Measurements from ENCODE around the gene GXYLT2.
"Not testable (repeated sequence)": the region's sequence is repeated elsewhere in the genome, so short reads cannot be mapped to it uniquely, and the experiment has no call there.

The GXYLT2 gene

DNA sequence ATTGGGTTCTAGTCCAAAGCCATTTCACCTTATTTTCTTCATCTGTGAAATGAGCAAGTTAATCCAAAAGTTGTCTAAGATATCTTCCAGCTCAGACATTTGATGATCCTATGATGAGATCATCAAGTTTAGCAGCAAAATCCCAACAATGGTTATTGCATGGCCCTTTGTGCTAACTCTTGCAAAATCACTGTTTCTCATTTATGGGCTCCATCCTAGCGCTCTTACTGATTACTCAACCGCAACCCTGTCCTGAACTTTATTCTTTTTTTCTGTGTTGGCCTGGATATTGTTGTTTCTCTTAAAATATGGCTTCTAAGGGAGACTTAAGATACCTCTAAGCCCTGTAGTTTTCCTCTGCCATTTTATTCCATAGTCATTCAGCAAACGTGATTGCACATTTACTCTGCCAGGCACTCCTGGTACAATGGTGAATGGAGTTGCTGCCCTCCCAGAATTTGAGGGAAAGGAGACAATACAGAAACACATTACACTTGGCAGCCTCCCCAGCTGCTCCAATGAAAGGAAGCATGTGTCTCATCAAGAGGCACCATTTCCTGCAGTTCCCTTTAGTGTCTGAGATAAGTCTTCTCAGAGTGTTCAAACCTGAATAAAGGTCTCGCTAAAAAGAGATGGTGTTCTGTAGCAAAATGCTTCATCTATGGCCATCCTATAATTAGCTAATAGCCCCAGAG, 4.4 kb downstream of the GXYLT2 start:
- peak; percentile 78 for DNase-seq (ENCODE audit: low spot score)

DNA sequence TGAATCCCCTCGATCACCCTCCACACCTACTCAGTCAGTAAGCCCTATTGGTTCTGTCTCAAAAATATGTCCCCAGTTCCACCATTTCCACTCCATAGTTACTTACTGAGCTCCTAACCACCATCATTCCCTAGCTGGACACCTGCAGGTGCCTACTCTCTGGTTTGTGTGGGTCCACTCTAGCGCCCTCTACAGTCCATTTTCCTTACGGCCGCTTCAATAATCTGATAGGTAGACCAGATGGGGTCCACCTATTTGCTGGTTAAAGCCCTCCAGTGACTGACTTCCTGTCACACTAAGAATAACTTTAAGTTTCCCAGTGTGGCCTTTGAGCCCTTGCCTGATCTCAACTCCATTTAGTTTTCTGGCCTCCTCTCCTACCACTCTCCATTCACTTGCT, 5.0 kb downstream of the GXYLT2 start:
- no peak for DNase-seq (ENCODE audit: low spot score)

DNA sequence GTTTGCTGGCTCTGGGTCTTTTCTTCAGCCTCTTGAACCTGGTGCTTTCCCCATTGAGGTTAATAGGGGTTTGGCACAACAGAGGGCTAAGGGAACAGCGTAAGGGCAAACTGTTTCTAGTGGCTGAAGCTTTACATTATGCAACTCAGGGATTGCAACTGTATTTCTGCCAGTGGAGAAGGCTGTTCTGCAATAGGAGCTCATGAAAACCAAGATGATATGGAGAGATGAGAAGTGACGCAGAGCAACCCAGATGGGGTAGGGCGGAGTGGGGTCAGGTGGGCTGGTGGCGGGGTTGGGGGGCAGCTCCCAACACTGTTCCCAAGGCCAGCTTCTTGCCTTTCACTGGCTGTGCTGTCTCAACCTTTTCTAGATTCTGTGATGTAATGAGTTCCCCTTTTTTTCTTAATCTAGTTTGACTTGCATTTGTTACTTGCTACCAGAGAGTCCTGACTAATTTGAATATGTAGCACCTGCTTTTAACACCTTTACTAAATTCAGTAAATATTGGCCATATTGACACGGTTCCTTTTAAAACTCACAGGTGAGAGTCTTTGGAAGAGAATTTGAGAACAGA, 7.2 kb downstream of the GXYLT2 start:
- no peak for DNase-seq (ENCODE audit: low spot score)

DNA sequence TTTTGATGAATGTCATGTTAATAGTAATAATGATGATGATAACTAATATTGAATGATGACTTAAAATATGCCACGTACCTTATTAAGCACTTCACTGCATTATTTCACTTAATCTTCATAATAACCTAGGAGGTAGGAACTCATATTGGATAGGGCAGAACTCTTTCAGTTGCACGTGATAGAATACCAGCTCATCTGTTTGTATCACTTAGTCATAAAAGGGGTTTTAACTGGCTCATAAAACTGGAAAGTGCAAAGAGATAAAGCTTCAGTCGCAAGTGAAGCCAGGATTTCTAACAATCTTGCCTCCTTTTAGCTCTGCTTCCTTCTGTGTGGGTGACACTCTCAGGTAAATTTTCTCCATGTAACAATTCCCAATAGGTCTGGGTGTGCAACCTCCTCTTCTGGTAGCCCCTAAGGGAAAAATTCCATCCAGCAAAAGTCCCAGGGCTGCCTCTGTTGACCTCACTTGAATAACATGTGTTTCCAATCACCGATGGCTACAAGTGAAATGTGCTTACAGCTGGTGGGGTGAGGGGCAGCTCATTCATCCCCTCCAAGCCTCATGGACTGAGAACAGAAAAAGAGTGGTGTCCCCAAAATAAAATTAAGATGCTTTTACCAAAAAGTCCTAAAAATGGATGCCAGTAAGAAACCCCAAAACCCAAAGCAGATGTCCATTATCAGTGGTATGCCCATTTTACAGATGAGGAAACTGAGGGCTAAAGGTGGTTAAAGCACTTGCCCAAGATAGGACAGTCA, 9.3 kb downstream of the GXYLT2 start:
- peak; percentile 27 for DNase-seq (ENCODE audit: low spot score)

DNA sequence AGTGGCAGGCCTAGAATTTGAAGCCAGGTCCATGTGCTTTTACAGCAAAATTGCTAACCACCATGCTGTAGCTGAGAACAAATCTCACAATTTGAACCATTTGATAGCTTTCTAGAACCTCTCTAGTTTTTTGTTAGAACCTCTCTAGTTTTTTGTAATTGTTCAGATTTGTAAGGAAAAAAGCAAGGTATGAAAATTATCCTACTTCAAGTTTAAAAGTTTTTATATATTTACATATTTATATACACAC, 9.8 kb downstream of the GXYLT2 start:
- DNase-seq (ENCODE audit: low spot score) = no peak

DNA sequence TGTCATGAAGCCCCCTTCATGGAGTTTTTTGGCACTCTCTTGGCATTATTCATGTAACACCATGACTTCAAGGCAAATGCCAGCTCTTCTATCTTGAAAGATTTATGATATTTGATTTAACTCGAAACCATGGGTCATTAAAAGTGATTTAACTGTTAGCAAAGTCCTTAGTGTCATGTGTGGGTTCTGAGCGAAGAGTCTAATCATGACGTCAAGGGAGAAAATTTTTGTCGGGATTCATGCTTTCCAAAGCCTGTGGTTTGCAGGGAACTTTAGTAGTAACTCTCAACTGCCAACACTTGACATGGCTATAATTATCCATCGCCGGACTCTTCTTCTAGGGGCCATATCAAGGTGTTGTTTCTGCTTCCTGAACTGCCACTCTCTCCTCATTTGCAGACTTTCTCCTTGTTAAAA, 11.5 kb downstream of the GXYLT2 start:
- DNase-seq (ENCODE audit: low spot score) = no peak

DNA sequence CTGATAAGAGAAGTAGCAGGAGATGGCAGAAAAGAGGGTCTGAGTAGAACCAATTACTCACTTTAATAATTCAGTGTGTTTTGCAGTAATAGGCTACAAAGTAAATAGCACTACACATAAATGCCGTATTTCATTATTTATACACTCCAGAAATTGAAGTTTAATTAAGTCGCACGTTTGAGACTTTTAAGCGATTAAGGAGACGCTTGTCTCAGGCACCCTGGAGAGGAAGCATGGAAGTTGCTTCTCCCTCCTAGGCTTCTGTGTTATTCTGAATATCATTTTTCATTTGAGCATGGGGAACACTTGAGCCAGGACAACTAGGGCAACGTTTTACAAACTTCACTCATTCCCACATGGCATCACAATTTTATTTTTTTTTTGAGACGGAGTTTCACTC, 12.2 kb downstream of the GXYLT2 start:
- no peak for DNase-seq (ENCODE audit: low spot score)

DNA sequence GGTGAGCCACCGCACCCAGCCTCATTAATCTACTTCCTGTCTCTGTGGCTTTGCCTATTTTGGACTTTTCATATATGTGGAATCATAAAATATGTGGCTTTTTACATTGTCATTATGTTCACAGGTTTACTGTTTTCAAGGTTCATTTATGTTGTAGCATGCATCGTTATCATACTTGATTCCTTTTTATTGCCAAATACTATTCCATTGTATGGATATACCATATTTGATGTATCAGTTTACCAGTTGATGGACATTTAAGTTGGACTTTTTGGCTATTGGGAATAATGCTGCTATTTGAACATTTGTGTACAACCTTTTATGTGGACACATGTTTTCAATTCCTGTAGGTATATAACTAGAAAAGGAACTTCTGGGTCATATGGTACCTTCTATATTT, 14.0 kb downstream of the GXYLT2 start:
- DNase-seq (ENCODE audit: low spot score) = no peak

DNA sequence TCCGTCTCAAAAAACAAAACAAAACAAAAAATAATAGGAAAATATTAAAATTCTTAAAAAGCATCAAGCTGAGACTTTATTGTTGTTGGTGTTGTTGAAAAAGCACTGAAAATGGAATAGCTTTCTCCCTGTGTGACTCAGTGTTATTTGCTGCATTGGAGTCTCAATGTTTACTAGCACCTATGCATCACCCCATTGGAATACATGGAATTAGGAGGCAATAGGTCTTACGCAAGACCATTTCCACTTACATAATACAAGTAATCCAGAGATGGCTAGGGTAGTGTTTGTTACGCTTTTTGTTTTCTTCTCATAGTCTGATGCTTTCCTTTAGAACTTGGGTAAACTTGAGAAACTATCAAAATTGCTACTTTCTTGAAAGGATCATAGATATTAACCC, 15.2 kb downstream of the GXYLT2 start:
- DNase-seq (ENCODE audit: low spot score) = peak; percentile 71

DNA sequence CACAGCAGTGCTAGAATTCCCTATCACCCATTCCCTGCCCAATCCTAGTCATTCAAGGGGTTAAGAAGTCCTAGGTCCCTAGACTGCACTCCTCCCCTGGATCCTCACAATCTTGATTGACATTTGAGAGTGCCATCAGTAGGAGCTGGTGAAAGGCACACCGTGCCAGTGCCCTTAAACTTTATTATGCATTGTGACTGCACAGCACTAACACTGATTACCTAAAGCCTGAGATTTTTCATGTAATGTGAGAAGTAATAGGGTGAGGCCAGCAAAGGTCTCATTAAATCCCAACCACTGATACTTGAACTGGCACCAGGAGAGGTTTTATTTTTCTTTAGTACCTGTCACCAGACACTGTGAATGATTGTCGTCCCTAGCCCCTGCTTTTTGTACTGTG, 16.3 kb downstream of the GXYLT2 start:
- no peak for DNase-seq (ENCODE audit: low spot score)

DNA sequence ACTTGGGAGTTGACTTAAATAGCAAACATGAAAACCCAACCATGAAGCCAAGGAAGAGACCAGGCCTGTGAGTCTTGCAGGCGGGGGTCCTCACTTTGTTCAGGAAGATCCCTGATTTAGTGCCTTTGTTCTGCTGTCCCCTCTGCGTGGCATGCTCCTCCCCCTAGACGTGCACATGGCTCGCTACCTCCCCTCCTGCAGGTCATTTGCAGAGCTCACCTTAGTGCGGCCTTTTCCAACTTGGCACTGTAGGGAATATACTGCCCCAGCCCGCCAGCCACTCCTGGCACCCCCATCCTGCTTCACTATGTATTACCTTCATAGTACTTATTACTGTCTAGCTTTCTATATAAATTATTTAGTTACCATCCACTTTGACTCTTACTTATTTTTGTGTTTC, 18.3 kb downstream of the GXYLT2 start:
- DNase-seq (ENCODE audit: low spot score) = no peak

DNA sequence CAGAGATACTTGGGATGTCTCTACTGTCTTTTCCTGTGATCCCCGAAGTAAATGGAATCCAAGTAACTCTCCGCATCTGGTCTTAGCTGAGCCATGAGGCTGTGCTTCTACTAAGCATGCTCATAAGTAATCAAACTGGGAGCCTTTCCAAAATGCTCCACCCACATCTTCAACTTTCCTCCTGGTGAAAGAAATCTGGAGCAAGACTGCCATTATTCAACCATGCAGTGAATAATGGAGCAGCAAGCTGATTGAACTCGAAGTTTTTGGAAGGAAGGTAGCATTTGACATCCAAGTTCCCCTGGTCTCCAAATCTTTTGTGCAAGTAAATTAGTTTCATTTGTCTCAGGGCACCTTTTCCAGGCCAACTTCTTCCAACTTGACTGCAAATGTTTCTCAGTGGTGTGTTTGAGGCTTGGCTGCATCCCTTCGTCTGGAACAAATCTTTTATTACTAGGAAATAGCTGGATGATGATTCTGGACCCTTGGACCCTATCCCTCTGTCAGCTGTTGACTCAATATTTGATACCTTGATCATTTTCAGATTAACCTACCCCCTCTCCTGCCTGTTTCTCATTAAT, 19.4 kb downstream of the GXYLT2 start:
- peak; percentile 84 for DNase-seq (ENCODE audit: low spot score)

DNA sequence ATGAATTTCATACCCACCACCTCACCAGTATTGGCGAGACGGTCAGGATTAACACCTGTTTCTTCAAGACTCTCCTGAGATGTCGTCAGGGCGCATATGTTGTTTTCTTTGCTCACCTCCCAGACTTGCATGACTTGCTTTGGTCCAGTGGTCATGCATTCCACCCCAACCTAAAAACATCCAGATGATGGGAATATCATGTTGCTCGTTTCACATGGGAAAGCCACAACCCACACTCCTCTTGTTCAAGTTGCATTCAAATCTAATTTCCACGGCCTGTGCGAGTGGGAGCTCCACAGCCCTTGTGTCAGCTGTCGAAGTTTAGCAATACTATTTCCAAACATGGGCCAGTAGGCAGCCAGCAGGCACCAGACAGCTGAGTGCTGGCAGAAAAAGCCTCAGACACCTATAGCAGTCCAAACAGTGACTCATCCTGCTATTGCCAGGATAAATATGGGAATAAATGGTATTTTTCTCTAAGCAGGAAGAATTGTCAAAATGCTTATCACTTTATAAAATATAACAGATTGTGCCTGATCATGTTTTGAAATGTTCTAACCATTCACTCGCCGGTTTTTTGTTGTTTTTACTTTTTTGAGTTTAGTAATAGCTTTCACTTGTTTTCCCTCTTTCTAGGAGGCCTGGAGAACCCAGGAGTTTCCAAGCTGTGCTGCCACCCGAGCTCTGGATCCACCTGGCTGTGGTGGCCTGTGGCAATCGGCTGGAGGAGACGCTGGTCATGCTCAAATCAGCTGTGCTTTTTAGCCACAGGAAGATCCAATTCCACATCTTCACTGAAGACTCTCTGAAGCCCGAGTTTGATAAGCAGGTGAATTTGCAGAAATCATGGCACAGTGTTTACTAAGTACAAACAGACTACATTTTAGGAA, 20.1 kb downstream of the GXYLT2 start:
- peak; percentile 83 for DNase-seq (ENCODE audit: low spot score)

DNA sequence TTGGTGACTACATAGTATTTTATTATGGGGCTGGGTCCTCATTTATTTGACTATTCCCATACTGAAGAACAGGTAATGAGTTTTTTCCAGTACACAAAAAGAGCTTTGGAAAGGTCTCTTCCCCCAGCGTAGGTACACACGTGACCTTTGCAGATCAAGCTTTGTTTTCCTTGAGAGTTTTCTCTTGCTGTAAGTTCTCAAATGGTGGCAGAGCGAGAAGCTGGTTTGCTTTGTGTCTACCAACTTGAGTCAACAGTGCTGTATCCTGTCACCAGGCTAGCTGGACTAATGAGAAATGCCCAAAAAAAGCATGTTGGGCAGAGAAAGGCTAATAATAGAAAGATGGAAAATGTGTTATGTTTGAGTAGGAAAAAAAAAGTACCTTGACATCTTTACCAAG, 21.7 kb downstream of the GXYLT2 start:
- DNase-seq (ENCODE audit: low spot score) = no peak

DNA sequence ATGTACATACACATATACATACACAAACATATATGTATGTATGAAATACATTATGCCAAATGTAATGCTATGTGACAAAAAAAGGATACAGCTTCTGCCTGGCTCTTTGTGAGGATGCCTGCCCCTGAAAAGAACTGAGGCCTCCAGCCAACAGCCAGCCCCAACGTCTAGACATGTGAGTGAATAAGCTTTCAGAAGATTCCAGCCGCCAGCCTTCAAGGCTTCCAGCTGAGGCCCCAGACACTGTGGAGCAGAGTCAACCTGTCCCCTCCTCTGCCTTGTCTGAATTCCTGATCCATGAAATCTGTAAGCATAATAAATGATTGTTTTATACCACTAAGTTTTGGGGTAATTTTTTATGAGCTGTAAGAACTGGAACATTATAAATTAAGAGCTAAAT, 24.7 kb downstream of the GXYLT2 start:
- DNase-seq (ENCODE audit: low spot score) = peak; percentile 54

DNA sequence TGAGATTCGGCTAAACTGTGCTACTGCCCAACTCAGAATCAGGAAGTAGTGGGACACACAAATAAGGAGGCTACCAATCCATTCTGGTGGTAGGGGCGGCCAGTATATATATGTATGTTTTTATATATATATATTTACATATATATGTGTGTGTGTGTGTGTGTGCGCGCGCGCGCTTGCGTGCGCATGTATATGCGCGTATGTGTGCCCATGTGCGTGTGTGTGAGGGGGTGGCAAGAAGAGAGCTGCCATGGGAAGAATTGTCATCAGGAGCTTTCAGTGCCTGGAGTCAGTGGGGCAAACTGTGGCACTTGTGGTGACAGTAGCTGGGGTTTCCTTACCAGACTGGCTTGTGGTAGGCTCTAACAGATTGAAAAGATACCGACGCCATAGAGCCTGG, 26.5 kb downstream of the GXYLT2 start:
- no peak for DNase-seq (ENCODE audit: low spot score)

DNA sequence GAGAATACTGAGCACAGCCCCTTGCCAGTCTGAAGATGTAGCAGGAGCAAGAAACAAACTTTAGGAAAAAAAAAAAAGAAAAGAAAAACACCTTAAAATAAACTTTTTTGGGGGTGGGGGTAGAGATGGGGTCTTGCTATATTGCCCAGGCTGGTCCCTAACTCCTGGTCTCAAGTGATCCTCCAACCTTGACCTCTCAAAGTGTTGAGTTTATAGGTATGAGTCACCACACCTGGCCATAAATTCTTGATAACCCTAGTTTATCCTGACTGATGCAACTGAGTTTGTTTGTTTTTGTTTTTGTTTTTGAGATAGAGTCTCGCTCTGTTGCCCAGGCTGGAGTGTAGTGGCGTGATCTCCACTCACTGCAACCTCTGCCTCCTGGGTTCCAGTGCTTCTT, 28.4 kb downstream of the GXYLT2 start:
- no peak for DNase-seq (ENCODE audit: low spot score)

DNA sequence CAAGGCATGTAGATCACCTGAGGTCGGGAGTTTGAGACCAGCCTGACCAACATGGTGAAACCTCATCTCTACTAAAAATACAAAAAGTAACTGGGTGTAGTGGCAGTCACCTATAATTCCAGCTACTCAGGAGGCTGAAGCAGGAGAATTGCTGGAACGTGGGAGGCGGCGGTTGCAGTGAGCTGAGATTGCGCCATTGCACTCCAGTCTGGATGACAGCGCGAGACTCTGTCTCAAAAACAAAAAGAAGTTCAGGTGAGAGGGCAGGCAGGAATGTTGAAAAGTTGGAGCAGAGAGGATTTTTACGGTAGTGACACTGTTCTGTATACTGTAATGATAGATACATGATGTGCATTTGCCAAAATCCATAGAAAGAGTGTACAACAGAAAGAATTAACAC, 31.7 kb downstream of the GXYLT2 start:
- no peak for DNase-seq (ENCODE audit: low spot score)

DNA sequence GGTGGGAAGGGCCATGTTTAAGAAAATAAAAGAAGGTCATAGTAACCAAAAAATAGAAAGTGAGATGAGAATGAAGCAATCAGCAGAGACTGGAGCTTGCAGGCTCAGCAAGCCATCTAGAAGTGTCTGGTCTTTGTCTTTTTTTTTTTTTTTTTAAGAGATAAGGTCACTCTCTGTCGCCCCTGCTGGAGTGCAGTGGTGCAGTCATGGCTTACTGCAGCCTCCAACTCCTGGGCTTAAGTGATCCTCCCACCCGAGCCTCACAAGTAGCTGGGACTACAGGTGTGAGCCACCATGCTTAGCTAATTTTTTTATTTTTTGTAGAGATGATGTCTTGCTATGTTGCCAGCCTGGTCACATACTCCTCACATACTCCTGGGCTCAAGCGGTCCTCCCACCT, 36.2 kb downstream of the GXYLT2 start:
- DNase-seq (ENCODE audit: low spot score) = no peak

DNA sequence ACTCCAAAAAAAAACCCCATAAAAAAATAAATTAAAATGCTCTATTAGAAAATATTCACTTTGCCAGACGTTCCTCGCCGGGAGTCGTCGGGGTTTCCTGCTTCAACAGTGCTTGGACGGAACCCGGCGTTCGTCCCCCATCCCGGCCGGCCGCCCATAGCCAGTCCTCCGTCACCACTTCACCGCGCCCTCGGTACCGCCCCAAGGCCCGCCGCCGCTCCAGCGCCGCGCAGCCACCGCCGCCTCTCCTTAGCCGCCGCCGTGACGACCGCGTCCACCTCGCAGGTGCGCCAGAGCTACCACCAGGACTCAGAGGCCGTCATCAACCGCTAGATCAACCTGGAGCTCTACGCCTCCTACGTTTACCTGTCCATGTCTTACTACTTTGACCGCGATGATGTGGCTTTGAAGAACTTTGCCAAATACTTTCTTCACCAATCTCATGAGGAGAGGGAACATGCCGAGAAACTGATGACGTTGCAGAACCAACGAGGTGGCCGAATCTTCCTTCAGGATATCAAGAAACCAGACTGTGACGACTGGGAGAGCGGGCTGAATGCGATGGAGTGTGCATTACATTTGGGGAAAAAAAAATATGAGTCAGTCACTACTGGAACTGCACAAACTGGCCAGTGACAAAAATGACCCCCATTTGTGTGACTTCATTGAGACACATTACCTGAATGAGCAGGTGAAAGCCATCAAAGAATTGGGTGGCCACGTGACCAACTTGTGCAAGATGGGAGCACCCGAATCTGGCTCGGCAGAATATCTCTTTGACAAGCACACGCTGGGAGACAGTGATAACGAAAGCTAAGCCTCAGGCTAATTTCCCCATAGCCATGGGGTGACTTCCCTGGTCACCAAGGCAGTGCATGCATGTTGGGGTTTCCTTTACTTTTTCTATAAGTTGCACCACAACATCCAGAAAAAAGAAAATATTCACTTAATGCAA, 41.2 kb downstream of the GXYLT2 start:
- not testable (repeated sequence) for DNase-seq (ENCODE audit: low spot score)

DNA sequence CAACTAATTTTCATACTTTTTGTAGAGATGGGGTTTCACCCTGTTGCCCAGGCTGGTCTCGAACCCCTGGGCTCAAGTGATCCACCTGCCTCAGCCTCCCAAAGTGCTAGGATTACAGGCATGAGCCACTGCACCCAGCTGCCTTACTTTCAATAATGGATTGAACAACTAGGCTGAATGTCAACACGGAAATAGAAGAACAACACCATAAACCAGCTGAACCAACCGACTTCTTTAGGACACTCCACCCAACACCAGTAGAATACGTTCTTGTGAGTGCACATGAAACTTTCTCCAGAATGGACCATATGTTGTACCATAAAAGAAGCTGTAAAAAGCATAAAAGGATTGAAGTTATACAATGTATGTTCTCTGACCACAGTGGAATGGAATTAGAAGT, 42.9 kb downstream of the GXYLT2 start:
- no peak for DNase-seq (ENCODE audit: low spot score)

Data from GM03348 (cell line).